Uterus (tissue), 4 donors: ENCODE measurements around the gene GPSM1. TPM values are rescaled to one million over a fixed set of nuclear protein-coding genes. Genes with fewer than 3 reads are reported as not detected.

Experiments
- DNase-seq, 2 donors: peaks; one replicate each; pipeline ENCODE4 v3.0.0-alpha.2; 2019 to 2020
- H3K27ac ChIP-seq, 2 donors: fragments of 200-600 bp; sonication (generic); 1 replicate in 1 of 2; 2 replicates in 1 of 2; pipeline ENCODE4 v1.5.1; 2016 to 2018
- H3K27me3 ChIP-seq, 2 donors: fragments of 200-600 bp; sonication (generic); one replicate each; pipeline ENCODE4 v1.5.1; 2018 to 2019; ENCODE audit warnings: control low read depth in 1 of 2
- H3K36me3 ChIP-seq, 2 donors: fragments of 200-600 bp; sonication (generic); one replicate each; pipeline ENCODE4 v1.5.1; 2019; ENCODE audit warnings: control low read depth in 1 of 2
- H3K4me1 ChIP-seq, 2 donors: fragments of 200-600 bp; sonication (generic); one replicate each; pipeline ENCODE4 v1.5.1; 2018 to 2019; ENCODE audit warnings: control low read depth in 1 of 2
- H3K4me3 ChIP-seq, 2 donors: fragments of 200-600 bp; sonication (generic); 1 replicate in 1 of 2; 2 replicates in 1 of 2; pipeline ENCODE4 v1.5.1; 2018 to 2019; ENCODE audit warnings: mild to moderate bottlenecking in 1 of 2
- H3K9me3 ChIP-seq, 2 donors: fragments of 200-600 bp; sonication (generic); one replicate each; pipeline ENCODE4 v1.5.1; 2019; ENCODE audit warnings: control low read depth in 1 of 2
- CTCF ChIP-seq, 4 experiments: fragments of 200-600 bp in 2 of 4; fragments of 450-650 bp in 2 of 4; sonication (generic) in 2 of 4; IDR thresholded peaks; one replicate each; pipeline ENCODE4 v1.5.1; 2016 to 2019; ENCODE audit warnings: antibody characterized with exemption in 4 of 4, mild to moderate bottlenecking in 2 of 4, moderate library complexity in 1 of 4
- POLR2A ChIP-seq, 2 donors: fragments of 450-650 bp; IDR thresholded peaks; one replicate each; pipeline ENCODE4 v1.6.1; 2016; ENCODE audit warnings: antibody characterized with exemption in 2 of 2, mild to moderate bottlenecking in 1 of 2, moderate library complexity in 1 of 2
- intact Hi-C: fragments of 100-400 bp; cut with DNase I; formaldehyde crosslinking; loops from one replicate; pipeline ENCODE4 v1.15.1; 2023; ENCODE audit warnings: low total_unique reads
- total RNA-seq, 4 donors: library from RNA; depleted of rRNA in 3 of 4; stranded (reverse); fragments of >200 nt in 3 of 4; gene quantifications; one replicate each; pipeline versions ENCODE4 v1.1.0 to v1.2.4, GENCODE V29; 2014 to 2023
- donor health status: DM: yes; HTN: yes; CAD: no.

Gene GPSM1
- total RNA-seq, 4 donors from 2014 or later = 4.4 to 43.6 (median 24.1) TPM

- no peak for DNase-seq
- no peaks in the 10 kb centered on the region for H3K4me1 ChIP-seq
- H3K27ac ChIP-seq = no peak overlapping the region
- H3K9me3 ChIP-seq = no peaks in the 10 kb centered on the region
- H3K4me3 ChIP-seq = no peak overlapping the region
- H3K27me3 ChIP-seq = no peaks in the 10 kb centered on the region
- intact Hi-C loops = no loop called here
- no peaks in the 10 kb centered on the region for H3K36me3 ChIP-seq
- TF ChIP-seq CTCF (IDR thresholded peaks at IDR 0.05) (no peak), POLR2A (IDR thresholded peaks at IDR 0.05) (no peak)
Measured at GRCh38 chr9:136387217-136387616, 59.9 kb downstream of the GPSM1 start.

GRCh38 chr9:136389396-136389795 lies 62.1 kb downstream of the GPSM1 start:
- Histone ChIP-seq H3K4me1 (no peaks in the 10 kb centered on the region), H3K9me3 (no peaks in the 10 kb centered on the region), H3K27ac (no peak overlapping the region), H3K4me3 (no peak overlapping the region), H3K27me3 (no peaks in the 10 kb centered on the region), H3K36me3 (no peaks in the 10 kb centered on the region)
- DNase-seq = no peak
- TF ChIP-seq POLR2A (IDR thresholded peaks at IDR 0.05) (no peak), CTCF (IDR thresholded peaks at IDR 0.05) (no peak)
- intact Hi-C loops = no loop called here

GRCh38 chr9:136391737-136392537 lies 64.6 kb downstream of the GPSM1 start:
- Histone ChIP-seq H3K4me3 (no peak overlapping the region), H3K27me3 (no peaks in the 10 kb centered on the region), H3K9me3 (no peaks in the 10 kb centered on the region), H3K36me3 (no peaks in the 10 kb centered on the region), H3K4me1 (no peaks in the 10 kb centered on the region), H3K27ac (no peak overlapping the region)
- DNase-seq = no peak
- intact Hi-C loops = no loop called here
- TF ChIP-seq CTCF (IDR thresholded peaks at IDR 0.05) (no peak), POLR2A (IDR thresholded peaks at IDR 0.05) (no peak)

GRCh38 chr9:136392538-136393449 lies 65.5 kb downstream of the GPSM1 start:
- no peak overlapping the region for H3K27ac ChIP-seq
- no peak for DNase-seq
- TF ChIP-seq POLR2A (IDR thresholded peaks at IDR 0.05) (no peak), CTCF (IDR thresholded peaks at IDR 0.05) (no peak)
- H3K9me3 ChIP-seq = no peaks in the 10 kb centered on the region
- H3K4me1 ChIP-seq = no peaks in the 10 kb centered on the region
- H3K27me3 ChIP-seq = no peaks in the 10 kb centered on the region
- intact Hi-C loops = no loop called here
- no peak overlapping the region for H3K4me3 ChIP-seq
- no peaks in the 10 kb centered on the region for H3K36me3 ChIP-seq

- no peaks in the 10 kb centered on the region for H3K36me3 ChIP-seq
- intact Hi-C loops = no loop called here
- no peak overlapping the region for H3K27ac ChIP-seq
- no peak for TF ChIP-seq POLR2A (IDR thresholded peaks at IDR 0.05)
- TF ChIP-seq CTCF (IDR thresholded peaks at IDR 0.05) = no peak
- no peak overlapping the region for H3K4me3 ChIP-seq
- no peaks in the 10 kb centered on the region for H3K27me3 ChIP-seq
- DNase-seq = no peak
- no peaks in the 10 kb centered on the region for H3K9me3 ChIP-seq
- H3K4me1 ChIP-seq = no peaks in the 10 kb centered on the region
Measured at GRCh38 chr9:136393531-136393930, 66.2 kb downstream of the GPSM1 start.
